HepG2 (cell line): Measurements from ENCODE around the gene SEMA6B. TPM values are rescaled to one million over a fixed set of nuclear protein-coding genes. Genes with fewer than 3 reads are reported as not detected.

Experiments
- BCL6 ChIP-seq: IDR thresholded peaks from 2 replicates; pipeline ENCODE4 v1.6.1; 2016; ENCODE audit warnings: missing genetic modification reagents, missing compliant biosample characterization
- MED13 ChIP-seq: sonication (generic); formaldehyde crosslinking; IDR thresholded peaks from 2 replicates; pipeline ENCODE4 v1.5.0; 2020; ENCODE audit warnings: missing genetic modification reagents
- MXD4 ChIP-seq: IDR thresholded peaks from 2 replicates; pipeline ENCODE4 v1.6.1; 2016; ENCODE audit warnings: mild to moderate bottlenecking, missing biosample characterization, missing genetic modification reagents
- PHF21A ChIP-seq: sonication (generic); formaldehyde crosslinking; IDR thresholded peaks from 2 replicates; pipeline ENCODE4 v1.5.0; 2020; ENCODE audit warnings: mild to moderate bottlenecking, missing genetic modification reagents
- PRDM10 ChIP-seq: sonication (generic); formaldehyde crosslinking; IDR thresholded peaks from 2 replicates; pipeline ENCODE4 v1.4.0; 2020; ENCODE audit warnings: low read depth, missing genetic modification reagents
- RXRA ChIP-seq: sonication (generic); formaldehyde crosslinking; IDR thresholded peaks from 2 replicates; pipeline ENCODE4 v1.5.1; 2020; ENCODE audit warnings: missing genetic modification reagents
- SKI ChIP-seq: fragments of 450-650 bp; IDR thresholded peaks from one replicate; pipeline ENCODE4 v1.6.1; 2018; ENCODE audit warnings: mild to moderate bottlenecking; ENCODE audit not compliant: partially characterized antibody
- TAF15 ChIP-seq: fragments of 200-400 bp; formaldehyde crosslinking; IDR thresholded peaks from one replicate; pipeline ENCODE4 v1.6.1; 2018; ENCODE audit warnings: mild to moderate bottlenecking, low read depth, low read length; ENCODE audit not compliant: poor library complexity, severe bottlenecking
- ZBTB1 ChIP-seq: sonication (generic); formaldehyde crosslinking; IDR thresholded peaks from 2 replicates; pipeline ENCODE4 v1.4.0; 2020; ENCODE audit warnings: missing genetic modification reagents, borderline replicate concordance
- ZBTB49 ChIP-seq: sonication (generic); formaldehyde crosslinking; IDR thresholded peaks from 2 replicates; pipeline ENCODE4 v1.4.0; 2020; ENCODE audit warnings: missing genetic modification reagents, borderline replicate concordance
- ZGPAT ChIP-seq: IDR thresholded peaks from 2 replicates; pipeline ENCODE4 v1.6.1; 2016; ENCODE audit warnings: mild to moderate bottlenecking
- ZNF142 ChIP-seq: sonication (generic); formaldehyde crosslinking; IDR thresholded peaks from 2 replicates; pipeline ENCODE4 v1.4.0; 2020; ENCODE audit warnings: missing genetic modification reagents
- ZNF430 ChIP-seq: sonication (generic); formaldehyde crosslinking; IDR thresholded peaks from 2 replicates; pipeline ENCODE4 v1.9.0; 2021; ENCODE audit warnings: mild to moderate bottlenecking, missing genetic modification reagents
- ZNF496 ChIP-seq: sonication (generic); formaldehyde crosslinking; IDR thresholded peaks from 2 replicates; pipeline ENCODE4 v1.8.1; 2023; ENCODE audit warnings: mild to moderate bottlenecking, moderate library complexity, missing genetic modification reagents; ENCODE audit not compliant: insufficient replicate concordance
- polyA plus RNA-seq, 8 experiments: library from polyadenylated mRNA; depleted of rRNA in 3 of 8; stranded (reverse) in 7 of 8; unstranded in 1 of 8; fragments of >200 nt; fragmentation: Illumina TruSeq in 4 of 8; extraction: Trizol in 4 of 8; gene quantifications; 2 replicates each; pipeline versions ENCODE4 v1.2.1 to v1.2.3, GENCODE V29; 2011 to 2016; ENCODE audit warnings: low read depth in 4 of 8, missing spikeins in 1 of 8, mixed read lengths in 1 of 8; ENCODE audit not compliant: insufficient read depth in 1 of 8
- total RNA-seq, 5 experiments: library from RNA; depleted of rRNA; stranded (reverse); fragments of >200 nt; fragmentation: Illumina TruSeq; extraction: Trizol; gene quantifications; 2 replicates each; pipeline ENCODE4 v1.2.3, GENCODE V29; 2016; ENCODE audit warnings: low read depth in 1 of 5

The SEMA6B gene
- total and polyA plus RNA-seq, 2 of the 13 experiments (the other 11 are each of a cell fraction or from before 2014, with no cell fraction given): 45.5 to 67.1 TPM

- TF ChIP-seq PRDM10: peak; percentile 73; the same call in 1 of the 2 replicates
- TF ChIP-seq PHF21A: peak; percentile 72
- TF ChIP-seq RXRA (CRISPR knock-in tag): peak; percentile 78
- TF ChIP-seq ZBTB1: no peak
- no peak for TF ChIP-seq MED13
- TF ChIP-seq BCL6 (CRISPR knock-in tag): peak; percentile 94
- TF ChIP-seq SKI: no peak
- no peak; the same call in 1 of the 2 replicates for TF ChIP-seq ZNF142 (CRISPR knock-in tag)
- peak; percentile 84 for TF ChIP-seq ZGPAT
- no peak for TF ChIP-seq ZNF496 (CRISPR knock-in tag)
- TF ChIP-seq MXD4 (CRISPR knock-in tag): no peak
- peak; percentile 32; the same call in 1 of the 2 replicates for TF ChIP-seq ZNF430 (CRISPR knock-in tag)
- TF ChIP-seq ZBTB49 (CRISPR knock-in tag): no peak
- TF ChIP-seq TAF15: no peak
Observed at GRCh38 chr19:4539693-4540581, 19.5 kb downstream of the SEMA6B start, which contains the start of gene LRG1 (continued).
